ENCODE data around the gene CCDC85B. TPM values are rescaled to one million over a fixed set of nuclear protein-coding genes. Genes with fewer than 3 reads are reported as not detected.
A peak's percentile ranks its signal among the peaks of the same experiment; 100 is the strongest.

Gene CCDC85B
- polyA plus RNA-seq, 3 donors from 2014 or later = 62.9 to 159 (median 142) TPM

GRCh38 chr11:65903715-65904114 lies 13.2 kb downstream of the CCDC85B start:
- Mint-ChIP-seq H3K9me3 (no peaks in the 10 kb centered on the region), H3K4me1 (peaks cover 23 to 25% of the 10 kb centered on the region in 2 donors), H3K27ac (peak overlapping the region in 4 of 6 donors; percentile 1 to 56 (median 50)), H3K4me3 (no peak overlapping the region), H3K36me3 (no peaks in the 10 kb centered on the region), H3K27me3 (ENCODE audit: low read depth in 3 of 3) (peaks cover 5 to 23% (median 8%) of the 10 kb centered on the region in 3 donors)
- DNase-seq = no peak

- Mint-ChIP-seq H3K27me3 (ENCODE audit: low read depth in 3 of 3) (peaks cover 8 to 19% (median 8%) of the 10 kb centered on the region in 3 donors), H3K9me3 (no peaks in the 10 kb centered on the region), H3K36me3 (no peaks in the 10 kb centered on the region), H3K27ac (no peak overlapping the region), H3K4me1 (peaks cover 9 to 13% of the 10 kb centered on the region in 2 donors), H3K4me3 (no peak overlapping the region)
- DNase-seq = no peak
Measured at GRCh38 chr11:65906602-65907001, 16.1 kb downstream of the CCDC85B start.

GRCh38 chr11:65907878-65908277 lies 17.4 kb downstream of the CCDC85B start:
- DNase-seq = no peak
- peaks cover 3 to 8% (median 5%) of the 10 kb centered on the region in 3 donors for H3K27me3 Mint-ChIP-seq (ENCODE audit: low read depth in 3 of 3)
- no peak overlapping the region for H3K4me3 Mint-ChIP-seq
- no peaks in the 10 kb centered on the region for H3K36me3 Mint-ChIP-seq
- H3K4me1 Mint-ChIP-seq = peaks cover 0 to 4% of the 10 kb centered on the region in 2 donors
- H3K27ac Mint-ChIP-seq = no peak overlapping the region
- H3K9me3 Mint-ChIP-seq = no peaks in the 10 kb centered on the region

GRCh38 chr11:65911682-65912568 lies 21.5 kb downstream of the CCDC85B start:
- Mint-ChIP-seq H3K27ac (no peak overlapping the region), H3K4me1 (peaks cover 18 to 22% of the 10 kb centered on the region in 2 donors), H3K36me3 (peaks cover 0 to 2% (median 0%) of the 10 kb centered on the region in 3 donors), H3K4me3 (no peak overlapping the region), H3K9me3 (no peaks in the 10 kb centered on the region), H3K27me3 (ENCODE audit: low read depth in 3 of 3) (peaks cover 2 to 5% (median 3%) of the 10 kb centered on the region in 3 donors)
- no peak for DNase-seq

GRCh38 chr11:65912845-65913244 lies 22.4 kb downstream of the CCDC85B start:
- peaks cover 2 to 5% (median 3%) of the 10 kb centered on the region in 3 donors for H3K27me3 Mint-ChIP-seq (ENCODE audit: low read depth in 3 of 3)
- H3K27ac Mint-ChIP-seq = no peak overlapping the region
- H3K9me3 Mint-ChIP-seq = no peaks in the 10 kb centered on the region
- H3K4me1 Mint-ChIP-seq = peaks cover 22 to 27% of the 10 kb centered on the region in 2 donors
- DNase-seq = no peak
- no peak overlapping the region for H3K4me3 Mint-ChIP-seq
- H3K36me3 Mint-ChIP-seq = peaks cover 0 to 4% (median 0%) of the 10 kb centered on the region in 3 donors

GRCh38 chr11:65915101-65915820 lies 24.8 kb downstream of the CCDC85B start:
- Mint-ChIP-seq H3K4me3 (peak overlapping the region in 1 of 5 donors; percentile 15), H3K36me3 (peaks cover 0 to 4% (median 0%) of the 10 kb centered on the region in 3 donors), H3K4me1 (peaks cover 26 to 33% of the 10 kb centered on the region in 2 donors)

GRCh38 chr11:65915821-65916251 lies 25.4 kb downstream of the CCDC85B start:
- Mint-ChIP-seq H3K4me1 (peaks cover 31 to 39% of the 10 kb centered on the region in 2 donors), H3K27me3 (ENCODE audit: low read depth in 3 of 3) (peaks cover 2 to 13% (median 9%) of the 10 kb centered on the region in 3 donors), H3K27ac (no peak overlapping the region), H3K36me3 (peaks cover 0 to 4% (median 0%) of the 10 kb centered on the region in 3 donors), H3K9me3 (no peaks in the 10 kb centered on the region), H3K4me3 (peak overlapping the region in 1 of 5 donors; percentile 89)
- no peak for DNase-seq

More at GRCh38 chr11:65915101-65915820, 24.8 kb downstream of the CCDC85B start:
- H3K27ac Mint-ChIP-seq = peak overlapping the region in 3 of 6 donors; percentile 26 to 77 (median 52)
- H3K27me3 Mint-ChIP-seq (ENCODE audit: low read depth in 3 of 3) = peaks cover 2 to 11% (median 9%) of the 10 kb centered on the region in 3 donors
- no peak for DNase-seq
- no peaks in the 10 kb centered on the region for H3K9me3 Mint-ChIP-seq

- Mint-ChIP-seq H3K27me3 (ENCODE audit: low read depth in 3 of 3) (peaks cover 2 to 13% (median 9%) of the 10 kb centered on the region in 3 donors), H3K4me1 (peaks cover 32 to 40% of the 10 kb centered on the region in 2 donors), H3K4me3 (peak overlapping the region; percentile 53 to 90 (median 88)), H3K9me3 (no peaks in the 10 kb centered on the region), H3K36me3 (peaks cover 0 to 4% (median 0%) of the 10 kb centered on the region in 3 donors), H3K27ac (peak overlapping the region in 4 of 6 donors; percentile 3 to 70 (median 46))
- DNase-seq = no peak
Measured at GRCh38 chr11:65916391-65916790, 25.9 kb downstream of the CCDC85B start.

- Mint-ChIP-seq H3K27ac (peak overlapping the region; percentile 34 to 71 (median 58)), H3K4me1 (peaks cover 32 to 43% of the 10 kb centered on the region in 2 donors), H3K27me3 (ENCODE audit: low read depth in 3 of 3) (peaks cover 2 to 13% (median 9%) of the 10 kb centered on the region in 3 donors), H3K36me3 (peaks cover 0 to 5% (median under 1%) of the 10 kb centered on the region in 3 donors), H3K9me3 (peaks cover 0 to 1% (median 0%) of the 10 kb centered on the region in 6 donors), H3K4me3 (peak overlapping the region; percentile 53 to 90 (median 88))
- no peak for DNase-seq
Measured at GRCh38 chr11:65917077-65917433, 26.6 kb downstream of the CCDC85B start.

- Mint-ChIP-seq H3K4me3 (peak overlapping the region; percentile 82 to 90 (median 88)), H3K27me3 (ENCODE audit: low read depth in 3 of 3) (peaks cover 2 to 15% (median 9%) of the 10 kb centered on the region in 3 donors), H3K36me3 (peaks cover 1 to 10% (median 6%) of the 10 kb centered on the region in 3 donors), H3K27ac (peak overlapping the region; percentile 17 to 91 (median 86)), H3K4me1 (peaks cover 37 to 48% of the 10 kb centered on the region in 2 donors), H3K9me3 (peaks cover 0 to 1% (median 0%) of the 10 kb centered on the region in 6 donors)
- no peak for DNase-seq
Measured at GRCh38 chr11:65917434-65918210, 27.1 kb downstream of the CCDC85B start.

- peaks cover 2 to 15% (median 9%) of the 10 kb centered on the region in 3 donors for H3K27me3 Mint-ChIP-seq (ENCODE audit: low read depth in 3 of 3)
- H3K4me1 Mint-ChIP-seq = peaks cover 40 to 52% of the 10 kb centered on the region in 2 donors
- H3K9me3 Mint-ChIP-seq = peaks cover 0 to 1% (median 0%) of the 10 kb centered on the region in 6 donors
- peak within 1 kb of the TSS; percentile 88 to 95 (median 89) for H3K4me3 Mint-ChIP-seq
- H3K27ac Mint-ChIP-seq = peak within 1 kb of the TSS; percentile 75 to 93 (median 88)
- peaks cover 6 to 14% (median 13%) of the 10 kb centered on the region in 3 donors for H3K36me3 Mint-ChIP-seq
- DNase-seq = no peak
Measured at GRCh38 chr11:65918211-65919140, 28.0 kb downstream of the CCDC85B start, which contains the start of gene C11orf68. Gene C11orf68 (minus strand): TSS chr11:65919062. CDS start chr11:65919031, 31 bp downstream.

- H3K4me1 Mint-ChIP-seq = peaks cover 40 to 52% of the 10 kb centered on the region in 2 donors
- peaks cover 2 to 15% (median 9%) of the 10 kb centered on the region in 3 donors for H3K27me3 Mint-ChIP-seq (ENCODE audit: low read depth in 3 of 3)
- peak within 1 kb of the TSS; percentile 75 to 93 (median 88) for H3K27ac Mint-ChIP-seq
- H3K36me3 Mint-ChIP-seq = peaks cover 8 to 15% (median 14%) of the 10 kb centered on the region in 3 donors
- peak; percentile 97 to 98 (median 98) for DNase-seq
- H3K9me3 Mint-ChIP-seq = peaks cover 0 to 1% (median 0%) of the 10 kb centered on the region in 6 donors
- peak within 1 kb of the TSS; percentile 88 to 95 (median 89) for H3K4me3 Mint-ChIP-seq
Measured at GRCh38 chr11:65919141-65919572, 28.7 kb downstream of the CCDC85B start, which contains the start of gene DRAP1. Gene DRAP1 (plus strand): TSS chr11:65919426. CDS start chr11:65919502, 76 bp downstream.

Data from immature natural killer cell (primary cell).